HEK293 (cell line): ENCODE results near the gene HLX.

Experiments
- CTCF ChIA-PET: fragments of 350-600 bp; formaldehyde crosslinking; extraction: SDS; loops from one replicate; lab custom pipeline; 2021; ENCODE audit warnings: antibody characterized with exemption; lab: Yijun Ruan, JAX
- POLR2A ChIA-PET: fragments of 300-600 bp; formaldehyde crosslinking; extraction: SDS; loops from one replicate; lab custom pipeline; 2020; ENCODE audit warnings: antibody characterized with exemption, inconsistent platforms; lab: Yijun Ruan, JAX
- H3K27ac ChIP-seq: fragments of 200-500 bp; sonication (Bioruptor generic); 2 replicates; pipeline ENCODE4 v1.5.1; 2014; ENCODE audit warnings: low read depth, low read length, control low read depth, inconsistent platforms; ENCODE audit errors: extremely low read depth
- H3K36me3 ChIP-seq, 2 experiments: fragments of 200-500 bp in 1 of 2; sonication (Bioruptor generic) in 1 of 2; 1 replicate in 1 of 2; 2 replicates in 1 of 2; pipeline ENCODE4 v1.5.1; 2014 to 2017; ENCODE audit warnings: inconsistent platforms in 2 of 2, low read length in 2 of 2; ENCODE audit not compliant: control insufficient read depth in 2 of 2, insufficient read depth in 1 of 2
- H3K4me1 ChIP-seq: fragments of 200-500 bp; sonication (Bioruptor generic); 2 replicates; pipeline ENCODE4 v1.5.1; 2014; ENCODE audit warnings: mild to moderate bottlenecking, low read length, inconsistent platforms; ENCODE audit not compliant: control insufficient read depth, insufficient read depth
- H3K4me3 ChIP-seq: 2 replicates; pipeline ENCODE4 v1.5.1; 2011; ENCODE audit warnings: low read depth, mild to moderate bottlenecking, control low read depth, low read length, moderate library complexity
- H3K9me3 ChIP-seq: fragments of 200-500 bp; sonication (Bioruptor generic); 2 replicates; pipeline ENCODE4 v1.5.1; 2014; ENCODE audit warnings: low read depth, low read length, inconsistent platforms; ENCODE audit not compliant: control insufficient read depth, insufficient read depth
- GLI4 ChIP-seq: fragments of 450-650 bp; formaldehyde crosslinking; IDR thresholded peaks from 2 replicates; pipeline ENCODE4 v1.5.1; 2016; ENCODE audit warnings: missing biosample characterization, missing genetic modification characterization
- GLIS1 ChIP-seq: fragments of 450-650 bp; formaldehyde crosslinking; IDR thresholded peaks from 2 replicates; pipeline ENCODE4 v1.5.1; 2016; ENCODE audit warnings: missing biosample characterization, missing genetic modification characterization
- KLF9 ChIP-seq: fragments of 450-650 bp; formaldehyde crosslinking; IDR thresholded peaks from 2 replicates; pipeline ENCODE4 v1.5.1; 2016; ENCODE audit warnings: missing biosample characterization, missing genetic modification characterization, low read depth
- MZF1 ChIP-seq: fragments of 450-650 bp; formaldehyde crosslinking; IDR thresholded peaks from 2 replicates; pipeline ENCODE4 v1.5.1; 2017; ENCODE audit warnings: missing biosample characterization, missing genetic modification characterization, borderline replicate concordance
- SCRT2 ChIP-seq: fragments of 450-650 bp; formaldehyde crosslinking; IDR thresholded peaks from 2 replicates; pipeline ENCODE4 v1.5.1; 2016; ENCODE audit warnings: missing biosample characterization, missing genetic modification characterization
- SP2 ChIP-seq: fragments of 450-650 bp; formaldehyde crosslinking; IDR thresholded peaks from 2 replicates; pipeline ENCODE4 v1.5.1; 2016; ENCODE audit warnings: missing biosample characterization, missing genetic modification characterization
- WT1 ChIP-seq: fragments of 450-650 bp; formaldehyde crosslinking; IDR thresholded peaks from 2 replicates; pipeline ENCODE4 v1.5.1; 2016; ENCODE audit warnings: missing biosample characterization, missing genetic modification characterization
- ZBTB20 ChIP-seq: fragments of 450-650 bp; formaldehyde crosslinking; IDR thresholded peaks from 2 replicates; pipeline ENCODE4 v1.5.1; 2016; ENCODE audit warnings: missing biosample characterization, missing genetic modification characterization
- ZBTB21 ChIP-seq: fragments of 450-650 bp; formaldehyde crosslinking; IDR thresholded peaks from 2 replicates; pipeline ENCODE4 v1.5.1; 2017; ENCODE audit warnings: missing biosample characterization, missing genetic modification characterization
- ZFP69B ChIP-seq: fragments of 450-650 bp; formaldehyde crosslinking; IDR thresholded peaks from 2 replicates; pipeline ENCODE4 v1.5.1; 2016; ENCODE audit warnings: missing biosample characterization, missing genetic modification characterization
- ZIC2 ChIP-seq: fragments of 450-650 bp; formaldehyde crosslinking; IDR thresholded peaks from 2 replicates; pipeline ENCODE4 v1.5.1; 2016; ENCODE audit warnings: missing biosample characterization, missing genetic modification characterization
- ZNF10 ChIP-seq: fragments of 450-650 bp; formaldehyde crosslinking; IDR thresholded peaks from 2 replicates; pipeline ENCODE4 v1.5.1; 2017; ENCODE audit warnings: missing biosample characterization, missing genetic modification characterization
- ZNF132 ChIP-seq: fragments of 450-650 bp; formaldehyde crosslinking; IDR thresholded peaks from 2 replicates; pipeline ENCODE4 v1.5.1; 2017; ENCODE audit warnings: missing biosample characterization, missing genetic modification characterization, borderline replicate concordance
- ZNF157 ChIP-seq: fragments of 450-650 bp; formaldehyde crosslinking; IDR thresholded peaks from 2 replicates; pipeline ENCODE4 v1.5.1; 2016; ENCODE audit warnings: missing biosample characterization, missing genetic modification characterization
- ZNF239 ChIP-seq: fragments of 450-650 bp; formaldehyde crosslinking; IDR thresholded peaks from 2 replicates; pipeline ENCODE4 v1.5.1; 2016; ENCODE audit warnings: missing biosample characterization, missing genetic modification characterization
- ZNF266 ChIP-seq: fragments of 450-650 bp; formaldehyde crosslinking; IDR thresholded peaks from 2 replicates; pipeline ENCODE4 v1.5.1; 2016; ENCODE audit warnings: missing biosample characterization, missing genetic modification characterization, low read depth
- ZNF292 ChIP-seq: fragments of 450-650 bp; formaldehyde crosslinking; IDR thresholded peaks from 2 replicates; pipeline ENCODE4 v1.5.1; 2016; ENCODE audit warnings: low read depth, missing biosample characterization, missing genetic modification characterization, borderline replicate concordance
- ZNF350 ChIP-seq: fragments of 450-650 bp; formaldehyde crosslinking; IDR thresholded peaks from 2 replicates; pipeline ENCODE4 v1.5.0; 2017; ENCODE audit warnings: missing biosample characterization, mild to moderate bottlenecking, missing genetic modification characterization
- ZNF48 ChIP-seq: fragments of 450-650 bp; formaldehyde crosslinking; IDR thresholded peaks from 2 replicates; pipeline ENCODE4 v1.5.1; 2016; ENCODE audit warnings: missing biosample characterization, missing genetic modification characterization
- ZNF514 ChIP-seq: fragments of 450-650 bp; formaldehyde crosslinking; IDR thresholded peaks from 2 replicates; pipeline ENCODE4 v1.5.1; 2016; ENCODE audit warnings: missing biosample characterization, missing genetic modification characterization
- ZNF521 ChIP-seq: fragments of 450-650 bp; formaldehyde crosslinking; IDR thresholded peaks from 2 replicates; pipeline ENCODE4 v1.5.1; 2017; ENCODE audit warnings: missing biosample characterization, mild to moderate bottlenecking, missing genetic modification characterization
- ZNF610 ChIP-seq: fragments of 450-650 bp; formaldehyde crosslinking; IDR thresholded peaks from 2 replicates; pipeline ENCODE4 v1.5.1; 2016; ENCODE audit warnings: missing biosample characterization, missing genetic modification characterization, borderline replicate concordance
- ZNF670 ChIP-seq: fragments of 450-650 bp; formaldehyde crosslinking; IDR thresholded peaks from 2 replicates; pipeline ENCODE4 v1.5.1; 2016; ENCODE audit warnings: missing biosample characterization, missing genetic modification characterization, low read depth
- ZNF677 ChIP-seq: fragments of 450-650 bp; IDR thresholded peaks from 2 replicates; pipeline ENCODE4 v1.5.0; 2018; ENCODE audit warnings: missing biosample characterization, mild to moderate bottlenecking, missing genetic modification characterization, moderate library complexity
- ZNF777 ChIP-seq: fragments of 450-650 bp; formaldehyde crosslinking; IDR thresholded peaks from 2 replicates; pipeline ENCODE4 v1.5.1; 2017; ENCODE audit warnings: missing biosample characterization, missing genetic modification characterization, borderline replicate concordance
- TF ChIP-seq, protein P1 (sequence below): fragments of 450-650 bp; formaldehyde crosslinking; IDR thresholded peaks from 2 replicates; pipeline ENCODE4 v1.5.1; 2016; ENCODE audit warnings: missing biosample characterization, missing genetic modification characterization
- TF ChIP-seq, protein P2 (sequence below): fragments of 450-650 bp; formaldehyde crosslinking; IDR thresholded peaks from 2 replicates; pipeline ENCODE4 v1.5.1; 2016; ENCODE audit warnings: missing biosample characterization, missing genetic modification characterization
- TF ChIP-seq, protein P3 (sequence below): fragments of 450-650 bp; formaldehyde crosslinking; IDR thresholded peaks from 2 replicates; pipeline ENCODE4 v1.5.1; 2016; ENCODE audit warnings: missing biosample characterization, missing genetic modification characterization
- TF ChIP-seq, protein P4 (sequence below): fragments of 450-650 bp; formaldehyde crosslinking; IDR thresholded peaks from 2 replicates; pipeline ENCODE4 v1.5.1; 2016; ENCODE audit warnings: missing biosample characterization, missing genetic modification characterization

HLX gene

DNA sequence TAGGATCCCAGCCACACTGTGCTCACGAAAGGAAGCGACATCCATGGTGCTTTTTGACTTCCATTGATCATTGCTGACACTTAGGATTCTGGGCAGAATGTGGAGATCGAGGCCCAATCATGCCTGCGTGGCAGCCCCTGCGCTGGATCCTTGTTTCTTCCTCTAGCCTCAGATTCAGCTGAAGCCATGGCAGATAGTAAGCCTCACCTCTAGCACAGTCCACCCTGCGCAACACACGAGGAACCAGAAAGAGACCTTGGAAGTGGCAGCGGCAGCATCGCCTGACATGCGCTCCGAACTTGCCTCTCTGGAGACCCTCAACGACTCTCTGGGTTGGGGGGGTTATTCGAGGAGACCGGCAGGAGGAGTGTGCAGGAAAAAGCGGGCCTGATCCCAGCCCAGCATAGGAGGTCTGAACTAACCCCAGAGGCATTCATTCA, 10.6 kb downstream of the HLX start:
- H3K9me3 ChIP-seq: no peaks in the 10 kb centered on the region
- no peaks in the 10 kb centered on the region for H3K4me1 ChIP-seq
- H3K4me3 ChIP-seq: no peak overlapping the region
- no peak overlapping the region for H3K27ac ChIP-seq
- ChIA-PET CTCF (interaction anchor here (0.7 kb wide), 1 partner anchor 1712 kb away, joined by 3 read pairs; no protein-coding TSS in a partner anchor), POLR2A (no interaction called here)
- TF ChIP-seq ZNF266 (tag by site-specific recombination) (no peak), ZNF157 (tag by site-specific recombination) (no peak), SP2 (tag by site-specific recombination) (no peak), SCRT2 (no peak)
- TF ChIP-seq, all 188 proteins: peak for 0
- H3K36me3 ChIP-seq: peaks cover 0 to 18% of the 10 kb centered on the region in 2 experiments; a peak in 1 of 3 replicates

DNA sequence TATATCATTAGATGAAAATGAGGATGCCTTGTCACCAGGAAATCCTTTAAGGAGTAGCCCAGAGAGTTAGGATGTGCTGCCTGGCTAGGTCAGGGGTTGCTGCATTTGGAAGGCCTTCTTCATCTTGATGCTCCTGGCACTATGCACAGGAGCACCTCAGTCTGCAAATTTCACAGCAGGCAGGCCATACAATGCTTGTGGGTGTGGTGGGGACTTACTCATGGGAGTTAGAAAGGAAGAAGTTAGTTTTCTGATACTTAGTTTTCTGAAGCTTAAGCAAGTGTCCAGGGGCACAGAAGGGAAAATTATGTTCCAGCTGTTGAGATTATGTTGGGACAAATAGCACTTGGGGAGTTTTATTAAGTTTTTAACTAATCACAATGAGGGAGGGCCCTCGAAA, 11.4 kb downstream of the HLX start:
- ChIA-PET POLR2A (no interaction called here), CTCF (no interaction called here)
- peaks cover 0 to 11% of the 10 kb centered on the region in 2 experiments; a peak in 1 of 3 replicates for H3K36me3 ChIP-seq
- H3K27ac ChIP-seq: no peak overlapping the region
- no peaks in the 10 kb centered on the region for H3K9me3 ChIP-seq
- no peaks in the 10 kb centered on the region for H3K4me1 ChIP-seq
- H3K4me3 ChIP-seq: no peak overlapping the region
- no peak for TF ChIP-seq ZNF610 (tag by site-specific recombination)
- TF ChIP-seq ZNF670 (tag by site-specific recombination): no peak
- TF ChIP-seq ZNF292 (tag by site-specific recombination): no peak
- TF ChIP-seq GLIS1 (tag by site-specific recombination): no peak
- no peak for TF ChIP-seq WT1 (tag by site-specific recombination)
- TF ChIP-seq ZNF239: no peak
- TF ChIP-seq ZNF777: no peak
- no peak for TF ChIP-seq ZBTB20 (tag by site-specific recombination)
- TF ChIP-seq, protein P1, sequence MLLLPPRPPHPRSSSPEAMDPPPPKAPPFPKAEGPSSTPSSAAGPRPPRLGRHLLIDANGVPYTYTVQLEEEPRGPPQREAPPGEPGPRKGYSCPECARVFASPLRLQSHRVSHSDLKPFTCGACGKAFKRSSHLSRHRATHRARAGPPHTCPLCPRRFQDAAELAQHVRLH (tag by site-specific recombination): no peak
- no peak for TF ChIP-seq ZFP69B (tag by site-specific recombination)

DNA sequence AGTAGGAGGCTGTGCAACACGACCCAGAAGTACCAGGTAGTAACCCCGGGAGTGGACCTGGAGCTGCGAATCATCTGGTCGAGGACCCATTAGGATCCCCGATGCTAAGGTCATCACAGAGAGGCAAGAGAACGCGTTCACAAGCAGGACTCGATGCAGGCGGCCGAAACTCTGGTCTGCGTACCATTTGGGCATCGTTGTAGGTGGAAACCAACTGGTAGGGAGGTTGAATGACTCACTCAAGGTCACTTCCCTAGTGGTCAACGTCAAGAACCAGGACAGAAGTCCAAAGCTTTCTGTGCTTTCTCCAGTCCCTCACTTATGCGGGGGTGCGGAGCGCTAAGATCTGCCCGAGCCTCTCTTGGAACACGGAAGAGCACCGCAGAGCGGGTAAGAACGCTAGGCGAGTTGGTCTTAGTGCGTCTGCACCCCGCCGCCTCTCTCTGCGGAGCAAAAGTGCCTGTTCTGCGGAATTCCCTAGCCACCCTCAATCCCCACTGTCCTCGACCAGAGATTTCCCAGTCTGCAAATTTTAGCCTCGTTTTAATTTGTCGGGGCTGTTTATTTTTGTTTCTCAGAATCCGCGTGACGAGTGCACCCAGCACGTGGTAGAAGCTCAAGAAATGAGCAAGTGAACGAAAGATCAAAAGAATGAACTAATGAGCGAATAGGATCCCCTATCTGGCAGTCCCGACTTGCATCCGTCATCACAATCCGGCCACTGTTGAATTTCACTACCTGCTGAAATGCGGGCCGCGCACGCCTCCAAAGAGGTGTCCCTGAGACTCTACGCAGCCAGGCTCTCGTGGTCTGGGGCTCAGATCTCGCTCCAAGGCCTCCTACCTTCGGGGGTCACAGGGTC, 12.2 kb downstream of the HLX start:
- H3K9me3 ChIP-seq: no peaks in the 10 kb centered on the region
- H3K4me1 ChIP-seq: no peaks in the 10 kb centered on the region
- no peak overlapping the region for H3K27ac ChIP-seq
- ChIA-PET CTCF (interaction anchor here (0.7 kb wide), 1 partner anchor 9 kb away, joined by 3 read pairs; no protein-coding TSS in a partner anchor), POLR2A (no interaction called here)
- peaks cover 0 to 2% of the 10 kb centered on the region in 2 experiments; a peak in 1 of 3 replicates for H3K36me3 ChIP-seq
- H3K4me3 ChIP-seq: no peak overlapping the region
- TF ChIP-seq ZNF521 (tag by site-specific recombination) (no peak), GLI4 (tag by site-specific recombination) (no peak), ZNF10 (tag by site-specific recombination) (no peak), KLF9 (tag by site-specific recombination) (no peak), ZNF350 (tag by site-specific recombination) (no peak), MZF1 (tag by site-specific recombination) (no peak), ZNF132 (tag by site-specific recombination) (no peak), ZNF48 (tag by site-specific recombination) (no peak), ZNF514 (tag by site-specific recombination) (no peak), ZBTB21 (tag by site-specific recombination) (no peak), ZNF677 (no peak), ZIC2 (tag by site-specific recombination) (no peak), ZFP69B (tag by site-specific recombination) (no peak)
- TF ChIP-seq, protein P2, sequence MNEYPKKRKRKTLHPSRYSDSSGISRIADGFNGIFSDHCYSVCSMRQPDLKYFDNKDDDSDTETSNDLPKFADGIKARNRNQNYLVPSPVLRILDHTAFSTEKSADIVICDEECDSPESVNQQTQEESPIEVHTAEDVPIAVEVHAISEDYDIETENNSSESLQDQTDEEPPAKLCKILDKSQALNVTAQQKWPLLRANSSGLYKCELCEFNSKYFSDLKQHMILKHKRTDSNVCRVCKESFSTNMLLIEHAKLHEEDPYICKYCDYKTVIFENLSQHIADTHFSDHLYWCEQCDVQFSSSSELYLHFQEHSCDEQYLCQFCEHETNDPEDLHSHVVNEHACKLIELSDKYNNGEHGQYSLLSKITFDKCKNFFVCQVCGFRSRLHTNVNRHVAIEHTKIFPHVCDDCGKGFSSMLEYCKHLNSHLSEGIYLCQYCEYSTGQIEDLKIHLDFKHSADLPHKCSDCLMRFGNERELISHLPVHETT (tag by site-specific recombination): no peak
- TF ChIP-seq, protein P3, sequence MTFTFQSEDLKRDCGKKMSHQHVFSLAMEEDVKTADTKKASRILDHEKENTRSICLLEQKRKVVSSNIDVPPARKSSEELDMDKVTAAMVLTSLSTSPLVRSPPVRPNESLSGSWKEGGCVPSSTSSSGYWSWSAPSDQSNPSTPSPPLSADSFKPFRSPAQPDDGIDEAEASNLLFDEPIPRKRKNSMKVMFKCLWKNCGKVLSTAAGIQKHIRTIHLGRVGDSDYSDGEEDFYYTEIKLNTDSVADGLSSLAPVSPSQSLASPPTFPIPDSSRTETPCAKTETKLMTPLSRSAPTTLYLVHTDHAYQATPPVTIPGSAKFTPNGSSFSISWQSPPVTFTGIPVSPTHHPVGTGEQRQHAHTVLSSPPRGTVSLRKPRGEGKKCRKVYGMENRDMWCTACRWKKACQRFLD: no peak
- TF ChIP-seq, protein P4, sequence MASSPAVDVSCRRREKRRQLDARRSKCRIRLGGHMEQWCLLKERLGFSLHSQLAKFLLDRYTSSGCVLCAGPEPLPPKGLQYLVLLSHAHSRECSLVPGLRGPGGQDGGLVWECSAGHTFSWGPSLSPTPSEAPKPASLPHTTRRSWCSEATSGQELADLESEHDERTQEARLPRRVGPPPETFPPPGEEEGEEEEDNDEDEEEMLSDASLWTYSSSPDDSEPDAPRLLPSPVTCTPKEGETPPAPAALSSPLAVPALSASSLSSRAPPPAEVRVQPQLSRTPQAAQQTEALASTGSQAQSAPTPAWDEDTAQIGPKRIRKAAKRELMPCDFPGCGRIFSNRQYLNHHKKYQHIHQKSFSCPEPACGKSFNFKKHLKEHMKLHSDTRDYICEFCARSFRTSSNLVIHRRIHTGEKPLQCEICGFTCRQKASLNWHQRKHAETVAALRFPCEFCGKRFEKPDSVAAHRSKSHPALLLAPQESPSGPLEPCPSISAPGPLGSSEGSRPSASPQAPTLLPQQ (tag by site-specific recombination): no peak
